HepG2 (cell line): ENCODE results near the gene CNPY1.

Experiments
- KDM5A ChIP-seq: fragments of 200-600 bp; sonication (generic); IDR thresholded peaks from 2 replicates; pipeline ENCODE4 v1.7.0; 2018; ENCODE audit warnings: antibody characterized with exemption, mild to moderate bottlenecking, low read length, borderline replicate concordance
- RELA ChIP-seq: sonication (generic); formaldehyde crosslinking; IDR thresholded peaks from 2 replicates; pipeline ENCODE4 v1.4.0; 2020; ENCODE audit warnings: missing genetic modification reagents
- TCF12 ChIP-seq, 2 experiments: fragments of 450-650 bp in 1 of 2; sonication (generic) in 1 of 2; formaldehyde crosslinking in 1 of 2; IDR thresholded peaks; 2 replicates each; pipeline versions ENCODE4 v1.6.1 to v1.8.0; 2017 to 2022; ENCODE audit warnings: antibody characterized with exemption in 1 of 2, mild to moderate bottlenecking in 1 of 2, missing genetic modification reagents in 1 of 2, moderate library complexity in 1 of 2
- ZFP41 ChIP-seq: sonication (generic); formaldehyde crosslinking; IDR thresholded peaks from 2 replicates; pipeline ENCODE4 v1.4.0; 2020; ENCODE audit warnings: mild to moderate bottlenecking, missing genetic modification reagents, borderline replicate concordance
- ZIK1 ChIP-seq: sonication (generic); formaldehyde crosslinking; IDR thresholded peaks from 2 replicates; pipeline ENCODE4 v1.5.0; 2020; ENCODE audit warnings: mild to moderate bottlenecking, low read depth, missing genetic modification reagents, borderline replicate concordance
- ZNF274 ChIP-seq: sonication (generic); formaldehyde crosslinking; IDR thresholded peaks from 2 replicates; pipeline ENCODE4 v1.5.1; 2020; ENCODE audit warnings: mild to moderate bottlenecking, missing genetic modification reagents
- TF ChIP-seq, protein P1 (sequence below): sonication (generic); formaldehyde crosslinking; IDR thresholded peaks from 2 replicates; pipeline ENCODE4 v1.4.0; 2020; ENCODE audit warnings: missing genetic modification reagents

DNA sequence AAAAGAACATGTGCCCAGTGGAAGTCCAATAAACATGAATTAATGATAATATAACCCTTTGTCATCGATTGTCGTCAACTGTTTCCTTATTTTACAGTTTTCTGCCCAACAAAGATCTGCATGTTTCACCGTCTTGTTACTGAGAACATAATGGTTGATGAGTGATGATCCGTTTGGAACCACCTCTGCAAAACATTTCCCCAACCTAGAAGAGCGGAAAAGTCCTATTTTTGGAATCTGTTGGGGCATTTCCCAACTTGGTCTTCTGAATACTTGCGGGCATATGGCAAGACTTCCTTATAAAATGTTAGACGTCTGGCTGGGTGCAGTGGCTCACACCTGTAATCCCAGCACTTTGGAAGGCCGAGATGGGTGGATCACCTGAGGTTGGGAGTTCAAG, 32.1 kb downstream of the CNPY1 start:
- TF ChIP-seq, protein P1, sequence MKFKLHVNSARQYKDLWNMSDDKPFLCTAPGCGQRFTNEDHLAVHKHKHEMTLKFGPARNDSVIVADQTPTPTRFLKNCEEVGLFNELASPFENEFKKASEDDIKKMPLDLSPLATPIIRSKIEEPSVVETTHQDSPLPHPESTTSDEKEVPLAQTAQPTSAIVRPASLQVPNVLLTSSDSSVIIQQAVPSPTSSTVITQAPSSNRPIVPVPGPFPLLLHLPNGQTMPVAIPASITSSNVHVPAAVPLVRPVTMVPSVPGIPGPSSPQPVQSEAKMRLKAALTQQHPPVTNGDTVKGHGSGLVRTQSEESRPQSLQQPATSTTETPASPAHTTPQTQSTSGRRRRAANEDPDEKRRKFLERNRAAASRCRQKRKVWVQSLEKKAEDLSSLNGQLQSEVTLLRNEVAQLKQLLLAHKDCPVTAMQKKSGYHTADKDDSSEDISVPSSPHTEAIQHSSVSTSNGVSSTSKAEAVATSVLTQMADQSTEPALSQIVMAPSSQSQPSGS (CRISPR knock-in tag) = no peak
- TF ChIP-seq TCF12 (IDR thresholded peaks at IDR 0.05) (no peak), TCF12 (CRISPR knock-in tag; IDR thresholded peaks at IDR 0.05) (no peak), ZFP41 (CRISPR knock-in tag) (no peak), RELA (CRISPR knock-in tag) (no peak), ZNF274 (CRISPR knock-in tag) (no peak), KDM5A (no peak), ZIK1 (CRISPR knock-in tag) (no peak)
